HG02981 (cell line): ENCODE data around the gene BAAT.

Source experiments
- ATAC-seq: cut with Tn5 transposase; IDR thresholded peaks from one replicate; pipeline ENCODE4 v1.9.1; 2021; ENCODE audit warnings: mild to moderate bottlenecking, moderate library complexity; ENCODE audit not compliant: unreplicated experiment

The BAAT gene

GRCh38 chr9:101324245-101324804, 60.5 kb downstream of the BAAT start:
- no peak for ATAC-seq

GRCh38 chr9:101323129-101323528, 61.7 kb downstream of the BAAT start:
- ATAC-seq = no peak

GRCh38 chr9:101317735-101318134, 67.1 kb downstream of the BAAT start:
- no peak for ATAC-seq

- ATAC-seq = no peak
These were observed 69.7 kb downstream of the BAAT start for GRCh38 chr9:101315112-101315450.

GRCh38 chr9:101312661-101313060, 72.1 kb downstream of the BAAT start:
- ATAC-seq = no peak

DNA sequence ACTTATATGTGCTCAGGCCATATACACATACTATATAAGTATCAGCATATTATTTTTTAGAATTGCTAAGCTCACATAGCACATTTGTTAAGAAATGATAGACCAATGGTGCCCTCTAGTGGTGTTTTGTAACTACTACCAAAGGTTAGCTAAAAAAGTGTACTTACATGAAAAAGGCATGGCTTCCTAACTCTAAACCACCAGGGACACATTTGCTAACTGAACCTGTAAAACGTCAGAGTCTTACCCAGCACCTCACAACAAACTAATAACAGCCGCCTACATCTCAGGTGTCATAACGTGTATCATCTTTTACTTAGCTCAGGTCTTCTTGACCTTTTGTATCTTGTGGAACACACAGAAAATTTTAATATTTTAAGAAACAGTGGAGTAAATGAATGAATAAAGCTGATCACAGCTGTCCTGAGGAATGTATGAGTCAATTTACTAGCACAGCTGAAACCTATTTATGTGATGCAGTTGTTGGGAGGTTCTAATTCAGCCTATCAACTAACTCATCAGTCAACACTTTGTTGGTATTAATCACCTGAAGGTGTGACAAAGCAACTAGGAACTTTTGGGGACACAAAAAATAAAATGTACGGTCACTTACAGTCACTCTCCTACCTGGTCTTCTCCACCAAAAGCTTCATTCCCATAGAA, 72.9 kb downstream of the BAAT start:
- ATAC-seq = peak; percentile 92

DNA sequence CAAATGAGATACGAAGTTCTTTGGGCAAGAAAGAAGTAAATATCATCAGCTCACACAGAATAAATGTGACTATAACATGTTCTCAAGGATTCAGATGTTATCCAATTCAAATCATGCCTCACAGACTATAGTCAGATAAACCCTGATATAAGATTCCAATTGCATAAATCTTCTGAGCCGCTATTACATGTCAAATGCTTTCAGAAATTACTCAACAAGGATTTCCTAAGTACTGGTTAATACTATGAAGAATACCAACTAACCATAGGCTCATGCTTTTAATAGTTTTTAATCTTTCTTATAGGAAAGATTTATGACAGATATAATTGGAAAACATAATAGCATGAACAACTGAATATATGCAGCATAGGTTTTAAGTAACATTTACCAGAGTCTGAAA, 73.6 kb downstream of the BAAT start:
- ATAC-seq = no peak
